Measurements from ENCODE around the gene ERC1. TPM values are rescaled to one million over a fixed set of nuclear protein-coding genes. Genes with fewer than 3 reads are reported as not detected.

Gene ERC1
- total RNA-seq, 1 donor from 2014 or later = 82.2 TPM

GRCh38 chr12:1529862-1530591, 539.0 kb downstream of the ERC1 start:
- peaks cover 15% of the 10 kb centered on the region for H3K9me3 Mint-ChIP-seq (ENCODE audit: unreplicated experiment)
- peaks cover 16% of the 10 kb centered on the region for H3K4me1 Mint-ChIP-seq (ENCODE audit: low read depth, unreplicated experiment)
- peak overlapping the region; percentile 84 for H3K4me3 Mint-ChIP-seq (ENCODE audit: unreplicated experiment)
- no peaks in the 10 kb centered on the region for H3K36me3 Mint-ChIP-seq (ENCODE audit: unreplicated experiment)
- no peak for TF ChIP-seq CTCF (IDR thresholded peaks at IDR 0.05; ENCODE audit: partially characterized antibody, unreplicated experiment)
- H3K27ac Mint-ChIP-seq (ENCODE audit: unreplicated experiment) = no peak overlapping the region
- DNase-seq = peak; percentile 47
- H3K27me3 Mint-ChIP-seq (ENCODE audit: unreplicated experiment) = peaks cover 21% of the 10 kb centered on the region

GRCh38 chr12:1530592-1531152, 539.6 kb downstream of the ERC1 start:
- TF ChIP-seq CTCF (IDR thresholded peaks at IDR 0.05; ENCODE audit: partially characterized antibody, unreplicated experiment) = no peak
- Mint-ChIP-seq H3K27ac (ENCODE audit: unreplicated experiment) (no peak overlapping the region), H3K4me3 (ENCODE audit: unreplicated experiment) (no peak overlapping the region), H3K27me3 (ENCODE audit: unreplicated experiment) (peaks cover 22% of the 10 kb centered on the region), H3K4me1 (ENCODE audit: low read depth, unreplicated experiment) (peaks cover 16% of the 10 kb centered on the region), H3K36me3 (ENCODE audit: unreplicated experiment) (no peaks in the 10 kb centered on the region), H3K9me3 (ENCODE audit: unreplicated experiment) (peaks cover 11% of the 10 kb centered on the region)
- DNase-seq = no peak

GRCh38 chr12:1531153-1531653, 540.2 kb downstream of the ERC1 start:
- Mint-ChIP-seq H3K27ac (ENCODE audit: unreplicated experiment) (no peak overlapping the region), H3K27me3 (ENCODE audit: unreplicated experiment) (peaks cover 26% of the 10 kb centered on the region), H3K4me1 (ENCODE audit: low read depth, unreplicated experiment) (peaks cover 16% of the 10 kb centered on the region), H3K36me3 (ENCODE audit: unreplicated experiment) (no peaks in the 10 kb centered on the region), H3K4me3 (ENCODE audit: unreplicated experiment) (peak overlapping the region; percentile 57), H3K9me3 (ENCODE audit: unreplicated experiment) (peaks cover 11% of the 10 kb centered on the region)
- DNase-seq = peak; percentile 48
- no peak for TF ChIP-seq CTCF (IDR thresholded peaks at IDR 0.05; ENCODE audit: partially characterized antibody, unreplicated experiment)

- DNase-seq = no peak
- no peak overlapping the region for H3K27ac Mint-ChIP-seq (ENCODE audit: unreplicated experiment)
- peaks cover 11% of the 10 kb centered on the region for H3K9me3 Mint-ChIP-seq (ENCODE audit: unreplicated experiment)
- TF ChIP-seq CTCF (IDR thresholded peaks at IDR 0.05; ENCODE audit: partially characterized antibody, unreplicated experiment) = no peak
- peak overlapping the region; percentile 1 for H3K4me3 Mint-ChIP-seq (ENCODE audit: unreplicated experiment)
- H3K36me3 Mint-ChIP-seq (ENCODE audit: unreplicated experiment) = no peaks in the 10 kb centered on the region
- H3K4me1 Mint-ChIP-seq (ENCODE audit: low read depth, unreplicated experiment) = peaks cover 16% of the 10 kb centered on the region
- H3K27me3 Mint-ChIP-seq (ENCODE audit: unreplicated experiment) = peaks cover 24% of the 10 kb centered on the region
Measured at GRCh38 chr12:1531654-1532374, 540.8 kb downstream of the ERC1 start.

Data from glutamatergic neuron (in vitro differentiated cells).